ENCODE data around the gene ELK3.
A peak's percentile ranks its signal among the peaks of the same experiment; 100 is the strongest.

Gene ELK3

DNA sequence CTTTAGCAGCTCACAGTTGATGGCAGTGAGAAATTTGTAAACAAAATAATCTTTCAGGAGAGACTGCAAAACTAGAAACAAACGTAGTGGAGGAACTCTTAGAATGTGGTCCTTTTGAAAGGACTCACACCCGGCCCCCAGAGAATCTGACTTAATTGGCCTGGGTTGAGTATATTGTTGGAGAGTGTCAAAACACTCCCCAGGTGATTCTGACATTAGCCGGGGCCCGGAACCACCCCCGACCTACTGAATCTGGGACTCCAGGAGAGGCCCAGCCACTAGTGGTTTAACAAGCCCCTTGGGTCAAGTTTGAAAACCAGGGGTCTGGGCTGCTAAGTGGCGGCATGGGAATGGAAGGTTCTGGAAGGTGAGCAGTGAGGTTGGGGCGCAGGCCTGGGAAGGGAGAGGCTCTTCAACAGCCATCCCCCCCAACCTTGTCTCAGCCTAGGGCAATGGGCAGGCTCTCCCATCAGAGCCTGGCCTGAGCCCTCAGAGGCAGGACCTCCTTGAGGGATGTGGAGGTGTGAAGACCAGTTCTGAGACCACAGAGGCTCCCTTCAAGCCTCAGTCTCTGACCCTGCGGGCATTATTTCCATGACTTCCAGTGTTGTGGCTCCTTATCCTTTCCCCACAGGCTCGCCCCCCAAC lies 1.1 kb upstream of the ELK3 start:
- Histone ChIP-seq H3K36me3 (ENCODE audit: low read length) (no peaks in the 10 kb centered on the region), H3F3A (ENCODE audit: insufficient read depth) (0 out of 2 replicates have a peak, but pooled peaks cover 6% of the 10 kb centered on the region), H2AFZ (ENCODE audit: low read depth, low read length, severe bottlenecking) (no peak overlapping the region), H3K27me3 (ENCODE audit: low read length) (no peaks in the 10 kb centered on the region; the same call in 1 of the 2 replicates), H3K9me3 (ENCODE audit: insufficient read depth, low read length) (no peaks in the 10 kb centered on the region), H3K79me2 (ENCODE audit: insufficient read depth, low read length) (no peaks in the 10 kb centered on the region), H3K27ac (ENCODE audit: low read depth, low read length) (no peak overlapping the region), H3K9me2 (replicated peaks; ENCODE audit: insufficient read depth, low read length) (no peaks in the 10 kb centered on the region), H3K4me3 (ENCODE audit: insufficient read depth, low read length, poor library complexity, severe bottlenecking) (no peak overlapping the region), H3K9ac (ENCODE audit: low read length) (no peak overlapping the region), H3K4me2 (ENCODE audit: low read depth, low read length, poor library complexity, severe bottlenecking) (no peak overlapping the region), H4K20me1 (ENCODE audit: low read depth, low read length) (no peaks in the 10 kb centered on the region)
- TF ChIP-seq EZH2phosphoT487 (conservative IDR thresholded peaks at IDR 0.05; ENCODE audit: low read length) (no peak), CTCF (IDR thresholded peaks at IDR 0.05; ENCODE audit: insufficient read depth, low read length, poor library complexity, severe bottlenecking) (no peak)

GRCh38 chr12:96194576-96194889 lies 358 bp downstream of the ELK3 start:
- Histone ChIP-seq H3K36me3 (ENCODE audit: low read length) (no peaks in the 10 kb centered on the region), H3K9me3 (ENCODE audit: insufficient read depth, low read length) (no peaks in the 10 kb centered on the region), H3K9me2 (replicated peaks; ENCODE audit: insufficient read depth, low read length) (no peaks in the 10 kb centered on the region), H3F3A (ENCODE audit: insufficient read depth) (0 out of 2 replicates have a peak, but pooled peaks cover 6% of the 10 kb centered on the region), H3K9ac (ENCODE audit: low read length) (peak overlapping the region; percentile 34; the same call in 1 of the 2 replicates), H3K4me3 (ENCODE audit: insufficient read depth, low read length, poor library complexity, severe bottlenecking) (peak overlapping the region; percentile 65), H3K4me2 (ENCODE audit: low read depth, low read length, poor library complexity, severe bottlenecking) (peak overlapping the region; percentile 96), H2AFZ (ENCODE audit: low read depth, low read length, severe bottlenecking) (no peak overlapping the region), H4K20me1 (ENCODE audit: low read depth, low read length) (no peaks in the 10 kb centered on the region), H3K27ac (ENCODE audit: low read depth, low read length) (no peak overlapping the region), H3K79me2 (ENCODE audit: insufficient read depth, low read length) (no peaks in the 10 kb centered on the region), H3K27me3 (ENCODE audit: low read length) (no peaks in the 10 kb centered on the region; the same call in 1 of the 2 replicates)
- TF ChIP-seq CTCF (IDR thresholded peaks at IDR 0.05; ENCODE audit: insufficient read depth, low read length, poor library complexity, severe bottlenecking) = no peak
- no peak for TF ChIP-seq EZH2phosphoT487 (conservative IDR thresholded peaks at IDR 0.05; ENCODE audit: low read length)

DNA sequence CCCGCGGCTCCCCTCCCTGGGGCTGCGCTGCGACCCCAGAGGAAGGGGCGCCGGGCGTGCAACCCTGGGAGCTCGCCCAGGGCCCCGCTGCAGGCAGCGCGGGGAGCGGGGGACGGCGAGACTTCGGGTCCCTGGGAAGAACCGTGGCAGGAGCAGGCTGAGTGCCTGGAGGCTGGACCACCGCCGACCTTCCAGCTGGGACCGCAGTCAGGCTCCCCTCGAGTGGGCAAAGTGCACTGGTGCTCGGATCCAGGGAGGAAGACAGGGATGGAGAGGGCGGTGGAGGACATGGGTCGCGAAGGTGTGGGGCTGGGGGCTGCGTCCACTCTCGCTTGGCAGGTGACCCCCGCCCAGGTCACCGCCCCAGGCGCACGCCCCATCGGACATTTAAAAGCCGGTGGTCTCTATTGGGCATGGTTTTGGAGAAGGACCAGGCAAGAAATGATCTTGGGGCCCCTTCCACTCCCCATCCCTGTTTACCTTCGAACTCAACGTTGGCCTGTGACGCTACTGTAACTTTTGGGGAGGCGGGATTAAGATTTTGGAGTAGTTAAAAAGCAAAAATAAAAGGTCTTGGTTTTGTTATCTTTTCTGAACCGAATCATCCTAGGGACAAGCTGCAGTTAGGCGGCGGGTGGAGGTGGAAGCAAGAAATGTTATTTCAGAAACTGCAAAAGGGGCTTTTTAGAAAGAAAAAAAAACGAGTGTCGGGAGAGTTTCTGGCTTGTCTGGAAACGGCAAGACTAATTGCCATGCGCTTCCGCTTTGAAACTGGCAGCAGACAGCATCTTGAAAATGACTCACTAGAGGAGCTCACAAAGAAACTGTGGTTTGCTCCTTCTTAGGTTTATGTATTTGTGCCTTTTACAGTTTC lies 1.0 kb downstream of the ELK3 start:
- H3K27me3 ChIP-seq (ENCODE audit: low read length) = no peaks in the 10 kb centered on the region; the same call in 1 of the 2 replicates
- H3K9ac ChIP-seq (ENCODE audit: low read length) = peak overlapping the region; percentile 23; the same call in 1 of the 2 replicates
- H2AFZ ChIP-seq (ENCODE audit: low read depth, low read length, severe bottlenecking) = no peak overlapping the region
- H3K4me2 ChIP-seq (ENCODE audit: low read depth, low read length, poor library complexity, severe bottlenecking) = peak overlapping the region; percentile 55
- TF ChIP-seq CTCF (IDR thresholded peaks at IDR 0.05; ENCODE audit: insufficient read depth, low read length, poor library complexity, severe bottlenecking) (no peak), EZH2phosphoT487 (conservative IDR thresholded peaks at IDR 0.05; ENCODE audit: low read length) (no peak)
- no peaks in the 10 kb centered on the region for H3K9me2 ChIP-seq (replicated peaks; ENCODE audit: insufficient read depth, low read length)
- H3K27ac ChIP-seq (ENCODE audit: low read depth, low read length) = no peak overlapping the region
- H3K36me3 ChIP-seq (ENCODE audit: low read length) = no peaks in the 10 kb centered on the region
- no peaks in the 10 kb centered on the region for H3K9me3 ChIP-seq (ENCODE audit: insufficient read depth, low read length)
- no peaks in the 10 kb centered on the region for H3K79me2 ChIP-seq (ENCODE audit: insufficient read depth, low read length)
- peak overlapping the region; percentile 50 for H3K4me3 ChIP-seq (ENCODE audit: insufficient read depth, low read length, poor library complexity, severe bottlenecking)
- no peaks in the 10 kb centered on the region for H4K20me1 ChIP-seq (ENCODE audit: low read depth, low read length)
- H3F3A ChIP-seq (ENCODE audit: insufficient read depth) = 0 out of 2 replicates have a peak, but pooled peaks cover 6% of the 10 kb centered on the region
